Left lung (tissue), 10 donors: ENCODE data around the gene IGFL4. TPM values are rescaled to one million over a fixed set of nuclear protein-coding genes. Genes with fewer than 3 reads are reported as not detected.

ENCODE experiments used
- ATAC-seq: fragments of 200-7000 bp; cut with Tn5 transposase; one replicate; pipeline ENCODE4 v1.9.1; 2020; ENCODE audit warnings: moderate library complexity
- DNase-seq, 4 donors: peaks; one replicate each; pipeline ENCODE4 v3.0.0-alpha.2; 2013 to 2020
- H3K27ac ChIP-seq, 2 donors: fragments of 200-600 bp; sonication (generic) in 1 of 2; one replicate each; pipeline versions ENCODE4 v1.5.0 to v1.8.0; 2020 to 2021
- H3K27me3 ChIP-seq, 2 donors: fragments of 200-600 bp; sonication (generic) in 1 of 2; one replicate each; pipeline versions ENCODE4 v1.5.0 to v1.8.0; 2020 to 2021
- H3K36me3 ChIP-seq, 2 donors: fragments of 200-600 bp; sonication (generic) in 1 of 2; one replicate each; pipeline versions ENCODE4 v1.5.0 to v1.8.0; 2020 to 2021
- H3K4me1 ChIP-seq, 2 donors: fragments of 200-600 bp; one replicate each; pipeline ENCODE4 v1.8.0; 2021
- H3K4me3 ChIP-seq, 2 donors: fragments of 200-600 bp; sonication (generic) in 1 of 2; one replicate each; pipeline versions ENCODE4 v1.5.0 to v1.8.0; 2020 to 2021; ENCODE audit warnings: mild to moderate bottlenecking in 1 of 2
- H3K9me3 ChIP-seq, 2 donors: fragments of 200-600 bp; sonication (generic) in 1 of 2; one replicate each; pipeline versions ENCODE4 v1.5.0 to v1.8.0; 2020 to 2021
- intact Hi-C, 2 donors: fragments of 100-400 bp; cut with DNase I; formaldehyde crosslinking; loops; one replicate each; pipeline versions ENCODE4 v1.11.2 to v1.14.2; 2022
- polyA plus RNA-seq, 6 donors: library from polyadenylated mRNA; unstranded; fragments of 120-200 nt; gene quantifications; one replicate each; pipeline ENCODE4 v1.2.1, GENCODE V29; 2013; ENCODE audit not compliant: insufficient read length in 6 of 6
- total RNA-seq, 2 donors: library from RNA; stranded (reverse); fragmentation: NEBNext Ultra II Directional; extraction: Animal tissue kit (Norgen Biotek cat#: 25700); gene quantifications; one replicate each; pipeline ENCODE4 v1.2.1, GENCODE V29; 2021
- TF ChIP-seq, protein P1 (sequence below), 2 donors: fragments of 200-600 bp; sonication (generic) in 1 of 2; IDR thresholded peaks; one replicate each; pipeline versions ENCODE4 v1.5.0 to v1.8.0; 2021; ENCODE audit warnings: antibody characterized with exemption in 2 of 2
- donor health status: DM: no; HTN: yes; CAD: no.
- donor health status: DM: no; HTN: no; CAD: no.

IGFL4 gene
- total and polyA plus RNA-seq, 8 donors: 0.48 to 1.2 (median 1.0) TPM; not detected in 2

DNA sequence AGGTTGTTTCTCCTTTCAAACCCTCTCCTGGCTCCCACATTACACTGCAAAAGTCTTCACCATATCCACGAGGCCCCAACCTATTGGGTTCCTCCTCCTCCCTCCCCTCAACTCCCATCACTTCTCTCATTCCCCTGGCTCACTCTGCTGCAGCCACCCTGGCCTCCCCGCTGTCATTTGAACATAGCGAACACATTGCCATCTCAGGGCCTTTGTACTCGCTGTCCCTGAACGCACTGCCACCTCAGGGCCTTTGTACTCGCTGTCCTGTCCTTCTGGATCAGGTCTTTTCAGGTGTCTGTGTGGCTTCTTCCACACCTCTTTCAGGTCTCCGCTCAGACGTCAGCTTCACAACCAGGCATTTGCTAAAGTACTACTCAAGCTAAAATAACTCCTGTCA lies 43.9 kb downstream of the IGFL4 start:
- DNase-seq (peak in 1 of 4 donors; percentile 19), ATAC-seq (no peak)
- TF ChIP-seq, protein P1, sequence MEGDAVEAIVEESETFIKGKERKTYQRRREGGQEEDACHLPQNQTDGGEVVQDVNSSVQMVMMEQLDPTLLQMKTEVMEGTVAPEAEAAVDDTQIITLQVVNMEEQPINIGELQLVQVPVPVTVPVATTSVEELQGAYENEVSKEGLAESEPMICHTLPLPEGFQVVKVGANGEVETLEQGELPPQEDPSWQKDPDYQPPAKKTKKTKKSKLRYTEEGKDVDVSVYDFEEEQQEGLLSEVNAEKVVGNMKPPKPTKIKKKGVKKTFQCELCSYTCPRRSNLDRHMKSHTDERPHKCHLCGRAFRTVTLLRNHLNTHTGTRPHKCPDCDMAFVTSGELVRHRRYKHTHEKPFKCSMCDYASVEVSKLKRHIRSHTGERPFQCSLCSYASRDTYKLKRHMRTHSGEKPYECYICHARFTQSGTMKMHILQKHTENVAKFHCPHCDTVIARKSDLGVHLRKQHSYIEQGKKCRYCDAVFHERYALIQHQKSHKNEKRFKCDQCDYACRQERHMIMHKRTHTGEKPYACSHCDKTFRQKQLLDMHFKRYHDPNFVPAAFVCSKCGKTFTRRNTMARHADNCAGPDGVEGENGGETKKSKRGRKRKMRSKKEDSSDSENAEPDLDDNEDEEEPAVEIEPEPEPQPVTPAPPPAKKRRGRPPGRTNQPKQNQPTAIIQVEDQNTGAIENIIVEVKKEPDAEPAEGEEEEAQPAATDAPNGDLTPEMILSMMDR (IDR thresholded peaks at IDR 0.05): no peak
- no peak overlapping the region for H3K27ac ChIP-seq
- H3K4me3 ChIP-seq: no peak overlapping the region
- peaks cover 0 to 19% of the 10 kb centered on the region in 2 donors for H3K27me3 ChIP-seq
- intact Hi-C loops: no loop called here
- no peaks in the 10 kb centered on the region for H3K9me3 ChIP-seq
- peaks cover 0 to 30% of the 10 kb centered on the region in 2 donors for H3K4me1 ChIP-seq
- H3K36me3 ChIP-seq: peaks cover 0 to 4% of the 10 kb centered on the region in 2 donors

DNA sequence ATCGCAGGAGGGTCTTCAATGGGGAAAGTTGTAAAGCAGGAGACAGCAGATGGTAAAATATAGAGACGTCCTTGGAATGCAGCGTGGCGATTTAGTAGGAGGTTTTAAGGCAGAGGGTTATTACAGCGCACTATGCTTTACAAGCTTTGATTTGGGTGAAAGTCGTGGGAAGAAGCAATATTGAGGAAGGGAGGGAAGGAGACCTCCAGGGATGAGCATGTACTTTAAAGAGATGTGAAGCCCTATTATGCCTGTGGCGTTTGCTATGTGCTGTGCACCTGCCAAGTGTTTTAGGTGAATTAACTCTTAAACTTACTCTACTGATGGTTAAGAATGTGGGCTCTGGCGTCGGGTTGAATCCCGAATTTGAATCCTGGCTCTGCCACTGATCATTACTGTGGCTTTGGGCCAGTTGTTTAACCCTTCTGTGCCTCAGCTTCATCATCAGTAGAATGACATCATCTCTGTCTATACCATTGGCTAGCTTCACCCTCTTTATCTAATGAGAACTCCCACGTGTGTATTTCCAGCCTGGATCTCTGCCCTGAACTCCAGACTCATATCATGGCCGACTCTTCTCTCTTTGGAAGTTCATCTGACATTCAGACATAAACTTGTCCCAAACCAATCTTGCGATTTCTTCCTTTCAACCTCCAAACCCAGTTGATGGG lies 45.0 kb downstream of the IGFL4 start:
- intact Hi-C loops: no loop called here
- no peaks in the 10 kb centered on the region for H3K9me3 ChIP-seq
- DNase-seq (no peak), ATAC-seq (no peak)
- peaks cover 0 to 16% of the 10 kb centered on the region in 2 donors for H3K27me3 ChIP-seq
- H3K4me1 ChIP-seq: peaks cover 0 to 28% of the 10 kb centered on the region in 2 donors
- H3K36me3 ChIP-seq: peaks cover 0 to 4% of the 10 kb centered on the region in 2 donors
- TF ChIP-seq, protein P1 (IDR thresholded peaks at IDR 0.05): no peak
- peak overlapping the region; percentile 76 to 77 for H3K4me3 ChIP-seq
- H3K27ac ChIP-seq: peak overlapping the region in 1 of 2 donors; percentile 77

DNA sequence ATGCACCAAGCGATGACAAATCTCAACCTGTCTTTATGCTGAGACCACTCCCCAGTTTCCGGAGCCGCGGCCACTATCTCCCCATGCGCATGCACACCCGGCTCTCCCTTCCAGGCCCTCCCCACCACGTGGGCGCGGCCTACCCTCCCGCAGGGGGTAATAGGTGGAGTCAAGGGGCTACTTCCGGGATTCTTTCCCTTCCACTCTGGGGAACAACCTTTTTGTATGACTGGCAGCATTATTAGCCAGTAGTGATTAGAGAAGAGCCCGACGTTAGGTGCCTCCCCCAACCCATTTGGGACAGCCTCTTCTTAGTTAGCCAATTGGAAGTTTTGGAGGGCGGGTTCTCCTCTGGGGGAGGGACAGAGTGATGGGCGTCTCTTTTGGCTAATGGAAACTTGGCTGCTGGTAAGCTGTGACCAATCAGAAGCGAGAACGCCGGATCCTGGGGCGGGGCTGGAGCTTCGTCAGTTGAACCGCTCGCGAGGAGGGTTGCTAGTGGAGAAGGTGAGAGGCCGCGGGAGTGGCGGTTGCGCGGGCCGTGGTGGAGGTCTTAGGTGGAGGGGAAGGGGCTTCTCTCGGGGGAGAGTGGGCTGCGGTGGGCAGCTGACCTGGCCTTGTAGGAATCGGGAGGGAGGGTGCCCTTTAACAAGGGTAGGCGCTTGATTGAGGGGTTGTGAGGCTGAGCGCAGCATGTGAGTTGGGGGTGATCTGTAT lies 45.6 kb downstream of the IGFL4 start, which contains the start of gene CCDC61:
Gene CCDC61 (plus strand): TSS at position 470 of the 717 bp plus-strand sequence. CDS start 7,552 bp downstream, outside the sequence.
- peak; percentile 94 to 99 (median 98) for DNase-seq
- TF ChIP-seq, protein P1 (IDR thresholded peaks at IDR 0.05): no peak
- Histone ChIP-seq H3K4me1 (peaks cover 0 to 21% of the 10 kb centered on the region in 2 donors), H3K9me3 (no peaks in the 10 kb centered on the region), H3K36me3 (peaks cover 0 to 4% of the 10 kb centered on the region in 2 donors), H3K4me3 (peak within 1 kb of the TSS; percentile 76 to 77), H3K27ac (peak within 1 kb of the TSS in 1 of 2 donors; percentile 77), H3K27me3 (peaks cover 0 to 9% of the 10 kb centered on the region in 2 donors)
- intact Hi-C loops: no loop called here
- ATAC-seq: peak; percentile 98

DNA sequence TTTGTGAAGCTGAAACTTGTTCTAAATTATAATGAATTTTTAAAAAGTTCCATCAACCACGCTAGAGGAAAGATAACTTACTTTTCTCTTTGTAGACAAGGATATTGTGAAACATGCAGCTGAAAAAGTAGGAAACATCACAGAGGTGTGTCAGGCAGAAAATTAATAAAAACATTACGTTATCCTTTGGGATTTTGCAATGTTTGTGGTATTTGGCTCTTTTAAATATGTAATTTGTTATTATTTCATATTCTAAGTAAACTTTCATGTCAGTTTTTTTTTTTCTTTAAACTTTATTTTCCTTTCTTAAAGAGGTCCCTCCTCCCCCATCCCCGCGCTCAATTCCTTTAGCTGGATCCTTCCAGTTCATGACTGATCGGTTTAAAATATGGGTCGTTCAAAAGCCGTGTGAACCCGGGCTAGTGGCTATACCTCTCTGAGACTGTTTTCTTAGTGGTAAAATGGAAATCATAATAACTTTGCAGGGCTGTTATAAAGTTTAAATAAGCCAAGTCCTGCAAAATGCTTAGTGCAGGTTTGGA lies 46.3 kb downstream of the IGFL4 start:
- TF ChIP-seq, protein P1 (IDR thresholded peaks at IDR 0.05): no peak
- ATAC-seq (peak; percentile 8), DNase-seq (no peak)
- Histone ChIP-seq H3K9me3 (no peaks in the 10 kb centered on the region), H3K27me3 (peaks cover 0 to 9% of the 10 kb centered on the region in 2 donors), H3K27ac (peak overlapping the region in 1 of 2 donors; percentile 23), H3K4me1 (peaks cover 0 to 20% of the 10 kb centered on the region in 2 donors), H3K36me3 (peaks cover 0 to 4% of the 10 kb centered on the region in 2 donors), H3K4me3 (peak overlapping the region; percentile 31 to 77)
- intact Hi-C loops: no loop called here
